Measurements from ENCODE around the gene JOSD2.
"Not testable (repeated sequence)": the region's sequence is repeated elsewhere in the genome, so short reads cannot be mapped to it uniquely, and the experiment has no call there.

The JOSD2 gene

GRCh38 chr19:50475101-50475568, 35.9 kb downstream of the JOSD2 start:
- DNase-seq = no peak

- not testable (repeated sequence) for DNase-seq
Observed at GRCh38 chr19:50473336-50473735, 37.7 kb downstream of the JOSD2 start.

DNA sequence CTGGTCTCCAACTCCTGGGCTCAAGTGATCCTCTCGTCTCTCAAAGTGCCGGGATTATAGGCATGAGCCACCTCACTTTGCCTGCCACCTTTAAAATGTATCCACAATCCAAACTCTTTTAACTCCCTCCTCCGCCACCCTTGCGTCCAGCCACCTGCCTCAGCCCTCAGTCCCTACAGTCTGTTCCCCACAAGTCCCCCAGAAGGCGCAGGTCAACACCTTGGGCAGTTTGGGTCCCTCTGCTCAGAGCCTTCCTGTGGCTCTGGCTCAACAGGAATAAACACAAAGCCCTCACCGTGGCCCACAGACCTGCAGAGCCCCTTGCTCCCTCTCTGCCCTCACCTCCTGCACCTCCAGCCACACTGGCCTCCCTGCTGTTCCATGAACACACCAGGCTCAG, 42.2 kb downstream of the JOSD2 start:
- no peak for DNase-seq

DNA sequence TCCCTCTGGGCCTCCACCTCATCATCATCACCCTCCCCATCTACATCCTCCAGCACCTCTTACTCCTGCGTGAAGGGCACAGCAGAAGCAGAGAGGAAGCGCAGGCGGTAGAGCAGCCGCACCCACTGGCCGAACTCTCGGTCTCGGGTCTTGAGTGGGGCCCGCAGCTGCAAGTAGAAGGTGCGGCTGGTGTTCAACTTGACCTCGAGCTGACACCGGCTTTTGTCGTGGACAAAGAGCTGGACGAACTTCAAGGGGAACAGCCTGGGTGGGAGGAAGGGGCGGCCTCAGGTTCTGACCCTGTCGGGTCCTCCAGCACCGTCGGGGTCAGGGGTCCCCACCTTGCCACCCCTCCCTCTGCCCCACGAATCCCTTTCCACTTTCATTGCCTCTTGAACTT, 43.4 kb downstream of the JOSD2 start:
- DNase-seq = no peak

- no peak for DNase-seq
Observed at GRCh38 chr19:50466706-50467039, 44.3 kb downstream of the JOSD2 start.

DNA sequence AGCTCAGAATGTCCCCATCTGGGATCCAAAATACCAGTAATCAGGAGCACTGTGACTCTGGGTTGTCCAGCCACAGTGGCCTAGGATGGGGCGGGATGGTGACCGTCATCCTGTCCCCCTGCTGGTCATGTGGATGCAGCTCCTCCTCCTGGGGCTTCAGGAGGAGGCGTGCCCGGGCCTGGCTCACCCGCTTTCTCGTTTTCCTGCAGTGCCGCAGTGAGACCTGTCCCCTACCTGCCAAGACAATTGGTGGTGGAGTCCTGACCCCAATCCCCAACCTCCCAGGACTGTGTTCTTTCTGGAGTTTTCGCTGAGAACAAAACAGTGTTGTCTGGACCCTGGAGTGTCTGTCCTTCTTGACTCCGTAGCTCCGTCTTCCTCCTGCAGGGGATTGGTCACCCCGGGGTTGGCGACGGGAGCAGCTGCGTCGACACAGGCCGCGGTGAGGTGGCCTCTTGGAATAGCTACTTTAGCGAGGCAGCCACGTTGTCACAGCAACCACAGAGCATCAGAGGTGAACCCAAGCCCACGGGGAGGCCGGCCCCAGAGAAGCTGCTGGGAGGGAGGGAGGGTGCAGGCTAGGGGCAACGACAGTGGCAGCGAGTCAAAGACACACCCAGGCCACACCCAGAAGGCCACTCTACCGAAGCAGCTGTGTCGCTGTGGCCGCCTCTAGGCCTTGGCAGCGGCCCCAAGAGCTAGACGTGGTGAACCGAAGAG, 44.8 kb downstream of the JOSD2 start:
- DNase-seq = no peak

GRCh38 chr19:50465000-50465399, 46.0 kb downstream of the JOSD2 start:
- no peak for DNase-seq

DNA sequence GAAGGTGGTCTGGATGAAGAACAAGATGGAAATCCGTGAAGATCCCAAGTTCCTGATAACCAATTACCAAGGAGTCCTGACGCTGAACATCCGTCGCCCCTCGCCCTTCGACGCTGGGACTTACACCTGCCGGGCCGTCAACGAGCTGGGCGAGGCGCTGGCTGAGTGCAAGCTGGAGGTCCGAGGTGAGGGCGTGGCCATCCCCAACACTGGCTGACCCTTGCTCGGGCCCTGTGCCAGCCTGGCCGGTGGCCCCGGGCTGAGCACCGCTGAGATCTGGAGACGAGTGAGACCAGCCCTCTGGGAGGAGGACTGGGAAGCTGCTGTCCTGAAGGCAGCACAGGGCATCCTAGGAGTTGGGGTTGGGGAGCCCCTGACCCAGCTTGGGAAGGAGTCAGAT, 46.6 kb downstream of the JOSD2 start:
- DNase-seq = no peak

- DNase-seq = no peak
Observed at GRCh38 chr19:50462970-50463369, 48.0 kb downstream of the JOSD2 start.

GRCh38 chr19:50461066-50461875, 49.7 kb downstream of the JOSD2 start:
- DNase-seq = peak; percentile 78

DNA sequence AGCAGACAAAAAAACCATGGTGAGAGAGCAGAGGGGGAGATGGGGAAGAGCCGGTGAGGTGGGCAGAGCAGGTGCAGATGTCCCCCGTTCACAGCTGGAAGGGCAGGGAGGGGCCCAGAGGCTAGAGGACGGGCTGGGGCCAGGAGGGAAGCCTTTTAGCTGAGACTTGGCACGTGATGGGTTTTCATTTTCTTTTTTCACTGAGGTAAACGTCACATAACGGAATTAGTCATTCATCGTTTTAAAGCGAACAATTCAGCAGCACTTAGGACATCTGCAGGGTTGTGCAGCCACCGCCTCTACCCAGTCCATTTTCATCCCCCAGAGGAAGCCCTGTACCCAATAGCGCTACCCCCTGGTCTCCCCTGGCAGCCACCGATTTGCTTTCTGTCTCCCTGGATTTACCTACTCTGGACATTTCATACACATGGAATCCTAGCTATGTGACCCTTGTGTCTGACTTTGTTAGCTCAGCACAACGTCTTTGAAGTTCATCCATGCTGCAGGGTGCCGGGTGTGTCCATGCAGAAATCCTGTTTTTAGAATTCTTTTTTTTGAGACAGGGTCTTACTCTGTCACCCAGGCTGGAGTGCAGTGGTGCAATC, 50.7 kb downstream of the JOSD2 start:
- DNase-seq = no peak

DNA sequence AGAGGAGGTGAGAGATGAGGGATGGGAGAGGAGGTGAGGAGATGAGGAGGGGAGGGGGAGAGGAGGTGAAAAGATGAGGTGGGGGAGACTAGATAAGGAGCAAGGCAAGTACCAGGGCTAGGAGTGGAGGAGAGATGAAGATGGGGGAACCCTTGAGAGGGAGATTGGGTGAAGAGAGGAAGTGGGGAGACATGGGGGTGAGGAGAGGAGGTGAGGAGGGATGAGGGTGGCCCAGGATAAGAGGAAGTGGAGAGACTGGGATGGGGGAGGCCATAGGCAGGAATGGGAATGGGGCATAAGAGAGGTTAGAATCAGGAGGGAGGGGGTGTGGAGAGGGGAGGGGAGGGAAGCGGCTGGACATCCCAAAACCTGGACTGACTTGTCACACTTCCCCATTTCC, 51.4 kb downstream of the JOSD2 start:
- DNase-seq = no peak

DNA sequence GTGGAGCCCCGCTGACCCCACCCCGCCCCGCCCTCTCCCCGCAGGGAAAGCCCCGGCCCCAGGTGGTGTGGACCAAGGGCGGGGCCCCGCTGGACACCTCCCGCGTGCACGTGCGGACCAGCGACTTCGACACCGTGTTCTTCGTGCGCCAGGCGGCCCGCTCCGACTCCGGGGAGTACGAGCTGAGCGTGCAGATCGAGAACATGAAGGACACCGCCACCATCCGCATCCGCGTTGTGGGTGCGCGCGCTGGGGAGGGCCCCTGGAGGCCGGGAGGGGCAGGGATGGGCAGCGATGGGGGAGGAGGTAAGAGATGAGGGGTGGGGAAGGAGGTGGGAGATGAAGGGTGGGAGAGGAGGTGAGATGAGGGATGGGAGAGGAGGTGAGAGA, 51.9 kb downstream of the JOSD2 start:
- no peak for DNase-seq

GRCh38 chr19:50458396-50459066, 52.5 kb downstream of the JOSD2 start:
- DNase-seq = no peak

- no peak for DNase-seq
Observed at GRCh38 chr19:50457300-50457699, 53.7 kb downstream of the JOSD2 start.

Measured in activated CD8-positive, alpha-beta memory T cell treated with anti-CD3 and anti-CD28 coated beads, Interleukin-2, amount 50 U/mL, for 48 hours (primary cell).